ENCODE data around the gene C4orf54.

The C4orf54 gene

GRCh38 chr4:99657798-99658197, at the start of gene C4orf54:
Gene C4orf54 (minus strand): TSS chr4:99657828. CDS start chr4:99654648, 3,180 bp downstream.
- DNase-seq (ENCODE audit: low spot score): no peak

GRCh38 chr4:99705891-99706290, 48.3 kb upstream of the C4orf54 start:
- DNase-seq (ENCODE audit: low spot score): no peak

- no peak for DNase-seq (ENCODE audit: low spot score)
Observed at GRCh38 chr4:99696801-99697200, 39.2 kb upstream of the C4orf54 start.

- DNase-seq (ENCODE audit: low spot score): no peak
Observed at GRCh38 chr4:99693140-99693539, 35.5 kb upstream of the C4orf54 start.

- no peak for DNase-seq (ENCODE audit: low spot score)
Observed at GRCh38 chr4:99690990-99691389, 33.4 kb upstream of the C4orf54 start.

- no peak for DNase-seq (ENCODE audit: low spot score)
Observed at GRCh38 chr4:99690472-99690871, 32.8 kb upstream of the C4orf54 start.

- DNase-seq (ENCODE audit: low spot score): no peak
Observed at GRCh38 chr4:99687120-99687519, 29.5 kb upstream of the C4orf54 start.

GRCh38 chr4:99685234-99685633, 27.6 kb upstream of the C4orf54 start:
- DNase-seq (ENCODE audit: low spot score): no peak

- no peak for DNase-seq (ENCODE audit: low spot score)
Observed at GRCh38 chr4:99683895-99684294, 26.3 kb upstream of the C4orf54 start.

- no peak for DNase-seq (ENCODE audit: low spot score)
Observed at GRCh38 chr4:99679976-99680375, 22.3 kb upstream of the C4orf54 start.

- DNase-seq (ENCODE audit: low spot score): no peak
Observed at GRCh38 chr4:99679204-99679603, 21.6 kb upstream of the C4orf54 start.

GRCh38 chr4:99677161-99677560, 19.5 kb upstream of the C4orf54 start:
- no peak for DNase-seq (ENCODE audit: low spot score)

- no peak for DNase-seq (ENCODE audit: low spot score)
Observed at GRCh38 chr4:99670409-99671073, 12.9 kb upstream of the C4orf54 start.

- DNase-seq (ENCODE audit: low spot score): no peak
Observed at GRCh38 chr4:99669084-99669483, 11.5 kb upstream of the C4orf54 start.

- DNase-seq (ENCODE audit: low spot score): no peak
Observed at GRCh38 chr4:99668472-99668871, 10.8 kb upstream of the C4orf54 start.

- no peak for DNase-seq (ENCODE audit: low spot score)
Observed at GRCh38 chr4:99665983-99666382, 8.4 kb upstream of the C4orf54 start.

GRCh38 chr4:99664716-99665115, 7.1 kb upstream of the C4orf54 start:
- no peak for DNase-seq (ENCODE audit: low spot score)

- no peak for DNase-seq (ENCODE audit: low spot score)
Observed at GRCh38 chr4:99661907-99662306, 4.3 kb upstream of the C4orf54 start.

- DNase-seq (ENCODE audit: low spot score): no peak
Observed at GRCh38 chr4:99658666-99659065, 1.0 kb upstream of the C4orf54 start.

- DNase-seq (ENCODE audit: low spot score): no peak
Observed at GRCh38 chr4:99655308-99656081, 2.1 kb downstream of the C4orf54 start.

- peak; percentile 31 for DNase-seq (ENCODE audit: low spot score)
Observed at GRCh38 chr4:99654361-99654761, 3.3 kb downstream of the C4orf54 start.

GRCh38 chr4:99653916-99654315, 3.7 kb downstream of the C4orf54 start:
- no peak for DNase-seq (ENCODE audit: low spot score)

- no peak for DNase-seq (ENCODE audit: low spot score)
Observed at GRCh38 chr4:99652596-99653436, 4.8 kb downstream of the C4orf54 start.
